Measurements from ENCODE around the gene ARPC5. TPM values are rescaled to one million over a fixed set of nuclear protein-coding genes. Genes with fewer than 3 reads are reported as not detected.
"Not testable (repeated sequence)": the region's sequence is repeated elsewhere in the genome, so short reads cannot be mapped to it uniquely, and the experiment has no call there.

The ARPC5 gene
- total RNA-seq, 4 donors from 2014 or later: 33.0 to 73.5 (median 68.2) TPM

DNA sequence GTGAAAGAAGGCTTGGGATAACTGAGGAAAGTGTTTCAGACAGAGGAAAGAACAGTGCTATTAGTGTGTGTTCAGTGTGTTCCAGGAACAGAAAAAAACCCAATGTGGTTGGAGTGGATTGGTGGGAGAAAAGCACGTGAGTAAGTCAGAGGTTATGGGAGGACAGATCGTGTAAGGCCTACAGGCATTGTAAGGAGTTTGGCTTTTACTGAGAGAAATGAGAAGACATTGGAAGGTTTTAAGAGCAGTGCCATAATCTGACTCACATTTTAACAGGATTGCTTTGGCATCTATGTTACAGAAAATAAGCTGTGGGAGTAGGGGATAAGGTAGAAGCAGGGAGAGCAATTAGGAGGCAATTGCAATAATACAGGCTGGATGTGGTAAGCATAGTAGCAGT lies 4.8 kb downstream of the ARPC5 start:
- 8 to 16% methylated on average over 2 of the region's 2 CpGs for WGBS, 2 donors
- no peak overlapping the region for H3K4me3 ChIP-seq (ENCODE audit: low read depth, poor library complexity, severe bottlenecking)
- TF ChIP-seq POLR2A (IDR thresholded peaks at IDR 0.05): no peak
- TF ChIP-seq, protein P1, sequence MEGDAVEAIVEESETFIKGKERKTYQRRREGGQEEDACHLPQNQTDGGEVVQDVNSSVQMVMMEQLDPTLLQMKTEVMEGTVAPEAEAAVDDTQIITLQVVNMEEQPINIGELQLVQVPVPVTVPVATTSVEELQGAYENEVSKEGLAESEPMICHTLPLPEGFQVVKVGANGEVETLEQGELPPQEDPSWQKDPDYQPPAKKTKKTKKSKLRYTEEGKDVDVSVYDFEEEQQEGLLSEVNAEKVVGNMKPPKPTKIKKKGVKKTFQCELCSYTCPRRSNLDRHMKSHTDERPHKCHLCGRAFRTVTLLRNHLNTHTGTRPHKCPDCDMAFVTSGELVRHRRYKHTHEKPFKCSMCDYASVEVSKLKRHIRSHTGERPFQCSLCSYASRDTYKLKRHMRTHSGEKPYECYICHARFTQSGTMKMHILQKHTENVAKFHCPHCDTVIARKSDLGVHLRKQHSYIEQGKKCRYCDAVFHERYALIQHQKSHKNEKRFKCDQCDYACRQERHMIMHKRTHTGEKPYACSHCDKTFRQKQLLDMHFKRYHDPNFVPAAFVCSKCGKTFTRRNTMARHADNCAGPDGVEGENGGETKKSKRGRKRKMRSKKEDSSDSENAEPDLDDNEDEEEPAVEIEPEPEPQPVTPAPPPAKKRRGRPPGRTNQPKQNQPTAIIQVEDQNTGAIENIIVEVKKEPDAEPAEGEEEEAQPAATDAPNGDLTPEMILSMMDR (IDR thresholded peaks at IDR 0.05): no peak

DNA sequence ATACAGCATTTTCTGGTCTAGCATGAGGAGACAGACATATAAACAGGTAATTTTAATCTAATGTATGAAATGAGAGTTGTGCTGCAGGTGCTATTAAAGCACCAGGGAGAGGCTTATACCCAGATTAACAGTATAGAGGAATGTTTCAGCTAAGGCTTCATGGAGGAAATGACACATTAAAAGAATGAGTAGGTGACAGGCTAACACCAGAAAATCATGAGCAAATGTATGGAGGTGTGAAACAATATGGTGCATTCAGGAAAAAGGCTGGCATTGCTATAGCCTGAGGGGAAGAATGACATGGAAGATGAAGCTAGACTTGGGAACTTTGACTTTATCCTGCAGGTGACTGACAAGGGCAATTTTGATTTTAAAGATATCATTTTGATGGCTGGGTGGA lies 7.0 kb downstream of the ARPC5 start:
- intact Hi-C loops (cut with DNase I; ENCODE audit: low total_unique reads): loop anchor here (10.0 kb wide), 1 partner anchor 344 kb away; no protein-coding TSS in a partner anchor

More for the DNA sequence above, 4.8 kb downstream of the ARPC5 start:
- intact Hi-C loops (cut with DNase I; ENCODE audit: low total_unique reads): no loop called here
- no peak for DNase-seq (ENCODE audit: low spot score in 2 of 2)

DNA sequence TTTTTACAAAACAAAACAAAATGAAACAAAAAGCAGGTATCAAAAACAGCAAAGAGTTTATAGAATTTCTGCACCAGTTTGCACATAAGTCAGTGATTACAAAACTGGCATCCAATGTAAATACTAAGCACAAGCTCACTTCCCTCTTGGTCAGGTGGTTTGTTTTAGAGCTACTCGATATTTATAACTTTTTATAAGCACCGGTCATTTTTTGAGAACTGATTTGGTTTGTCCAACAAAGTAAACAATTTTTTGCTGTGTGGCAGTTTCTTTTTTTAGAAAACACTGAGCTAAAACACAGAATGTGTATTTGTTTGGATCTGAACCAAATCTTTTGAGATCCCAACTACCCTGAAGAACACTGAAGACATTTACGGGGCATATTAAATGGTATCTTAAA lies 9.3 kb downstream of the ARPC5 start:
- not testable (repeated sequence) for H3K4me3 ChIP-seq (ENCODE audit: low read depth, poor library complexity, severe bottlenecking); DNase-seq (ENCODE audit: low spot score in 2 of 2)
- WGBS, 2 donors: 44 to 48% methylated on average over 3 of the region's 3 CpGs
- intact Hi-C loops (cut with DNase I; ENCODE audit: low total_unique reads): loop anchor here (10.0 kb wide), 1 partner anchor 341 kb away; no protein-coding TSS in a partner anchor

More for the DNA sequence above, 7.0 kb downstream of the ARPC5 start:
- no peak for DNase-seq (ENCODE audit: low spot score in 2 of 2)
- TF ChIP-seq, protein P1 (IDR thresholded peaks at IDR 0.05): no peak
- no peak for TF ChIP-seq POLR2A (IDR thresholded peaks at IDR 0.05)
- no peak overlapping the region for H3K4me3 ChIP-seq (ENCODE audit: low read depth, poor library complexity, severe bottlenecking)

DNA sequence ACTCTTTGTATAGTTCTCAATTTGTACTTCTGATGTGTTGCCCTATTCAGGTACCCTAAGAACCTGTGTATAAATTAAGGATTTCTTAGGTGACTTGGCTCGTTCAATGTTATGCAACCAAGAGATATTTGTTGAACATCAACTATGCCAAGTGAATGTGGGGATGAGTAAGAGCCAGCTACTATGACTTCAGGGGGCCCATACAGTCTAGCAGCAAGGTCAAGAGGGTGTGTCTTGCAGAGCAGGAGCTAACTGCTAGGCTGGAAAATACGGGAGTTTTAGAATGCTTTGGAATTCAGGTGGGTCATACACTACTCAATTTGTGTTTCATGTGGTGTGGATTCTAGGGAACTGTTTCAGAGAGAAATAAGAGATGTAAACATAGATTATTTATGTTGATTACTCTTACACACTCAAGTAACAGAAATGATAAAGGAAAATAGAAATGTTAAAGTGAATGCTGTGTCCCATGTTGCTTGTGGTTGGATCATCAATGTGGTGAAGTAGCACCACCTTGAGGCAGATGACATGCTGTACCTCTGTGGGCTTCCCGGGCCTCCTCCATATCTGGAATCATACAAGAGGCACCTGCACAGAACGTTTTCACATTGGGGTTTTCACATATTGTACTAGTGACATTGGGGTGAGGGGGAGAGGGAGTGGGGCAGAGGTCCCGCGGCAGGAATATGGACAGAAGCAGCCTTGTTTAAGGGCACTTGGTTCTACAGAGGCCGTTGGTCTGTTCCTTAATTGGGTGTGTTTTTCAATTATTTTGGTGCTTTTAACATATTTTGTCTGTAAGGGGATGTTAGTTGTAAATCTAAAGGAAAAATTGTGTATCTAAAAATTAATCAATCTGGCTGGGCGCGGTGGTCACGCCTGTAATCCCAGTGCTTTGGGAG lies 12.4 kb downstream of the ARPC5 start:
- no peak for DNase-seq (ENCODE audit: low spot score in 2 of 2)
- intact Hi-C loops (cut with DNase I; ENCODE audit: low total_unique reads): loop anchor here (10.0 kb wide), 1 partner anchor 338 kb away; no protein-coding TSS in a partner anchor
- no peak overlapping the region for H3K4me3 ChIP-seq (ENCODE audit: low read depth, poor library complexity, severe bottlenecking)
- TF ChIP-seq POLR2A (IDR thresholded peaks at IDR 0.05): no peak
- TF ChIP-seq, protein P1 (IDR thresholded peaks at IDR 0.05): peak in 1 of 3 donors; percentile 28
- 52 to 59% methylated on average over 10 of the region's 10 CpGs for WGBS, 2 donors

DNA sequence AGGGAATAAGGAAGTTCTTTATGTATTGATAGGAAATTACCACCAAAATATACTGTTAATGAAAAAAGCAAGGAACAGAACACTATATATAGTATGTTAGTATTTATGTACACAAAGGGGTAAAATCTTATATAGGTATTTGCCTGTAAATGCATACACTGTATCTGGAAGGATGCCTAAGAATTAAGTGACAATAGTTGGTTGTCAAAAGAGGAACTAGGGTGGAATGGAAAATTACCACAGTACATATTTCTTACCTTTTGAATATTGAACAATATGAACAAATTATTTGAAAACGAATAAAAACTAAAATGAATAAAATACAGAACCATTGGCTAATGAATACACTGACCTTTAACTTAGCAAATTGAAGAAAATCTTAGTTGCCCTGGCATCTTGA lies 13.6 kb downstream of the ARPC5 start:
- TF ChIP-seq, protein P1 (IDR thresholded peaks at IDR 0.05): no peak
- TF ChIP-seq POLR2A (IDR thresholded peaks at IDR 0.05): no peak
- no peak overlapping the region for H3K4me3 ChIP-seq (ENCODE audit: low read depth, poor library complexity, severe bottlenecking)
- intact Hi-C loops (cut with DNase I; ENCODE audit: low total_unique reads): loop anchor here (10.0 kb wide), 1 partner anchor 337 kb away; no protein-coding TSS in a partner anchor
- 73 to 75% methylated on average over 1 of the region's 1 CpG for WGBS, 2 donors
- DNase-seq (ENCODE audit: low spot score in 2 of 2): no peak

DNA sequence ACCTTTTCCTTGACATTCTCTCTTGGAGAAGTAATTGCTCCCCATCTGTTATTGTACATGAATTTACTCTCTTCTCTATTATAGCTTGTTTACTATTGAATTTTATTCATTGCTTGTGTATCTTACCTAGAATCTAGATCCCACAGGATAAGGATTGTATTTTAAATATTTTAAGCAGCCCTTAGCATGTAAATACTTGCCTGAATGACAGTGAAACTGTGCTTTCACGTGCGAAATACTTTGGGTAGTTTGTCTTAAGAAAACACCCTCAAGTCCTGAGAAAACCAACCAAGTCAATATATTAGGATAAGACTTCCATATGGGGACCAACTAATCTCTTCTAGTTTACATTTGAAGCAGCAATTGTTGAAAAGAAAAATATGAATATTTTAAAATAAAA lies 15.3 kb downstream of the ARPC5 start:
- no peak for DNase-seq (ENCODE audit: low spot score in 2 of 2)
- TF ChIP-seq, protein P1 (IDR thresholded peaks at IDR 0.05): no peak
- TF ChIP-seq POLR2A (IDR thresholded peaks at IDR 0.05): no peak
- intact Hi-C loops (cut with DNase I; ENCODE audit: low total_unique reads): loop anchor here (10.0 kb wide), 1 partner anchor 336 kb away; no protein-coding TSS in a partner anchor
- H3K4me3 ChIP-seq (ENCODE audit: low read depth, poor library complexity, severe bottlenecking): no peak overlapping the region
- 53 to 56% methylated on average over 2 of the region's 2 CpGs for WGBS, 2 donors
